ENCODE measurements around the gene CARD14.
A peak's percentile ranks its signal among the peaks of the same experiment; 100 is the strongest.

CARD14 gene

GRCh38 chr17:80169784-80170500 lies at the start of gene CARD14:
Gene CARD14, plus strand, starts transcription at chr17:80170030. Its CDS starts 11,409 bp downstream, at chr17:80181439.
- DNase-seq (ENCODE audit: low read depth) = no peak

- no peak for DNase-seq (ENCODE audit: low read depth)
Measured at GRCh38 chr17:80122026-80122575, 47.7 kb upstream of the CARD14 start.

- no peak for DNase-seq (ENCODE audit: low read depth)
Measured at GRCh38 chr17:80122926-80123505, 46.8 kb upstream of the CARD14 start.

GRCh38 chr17:80123791-80124190 lies 46.0 kb upstream of the CARD14 start:
- peak; percentile 21 for DNase-seq (ENCODE audit: low read depth)

- peak; percentile 43 for DNase-seq (ENCODE audit: low read depth)
Measured at GRCh38 chr17:80124351-80124981, 45.4 kb upstream of the CARD14 start.

GRCh38 chr17:80125656-80126448 lies 44.0 kb upstream of the CARD14 start:
- peak; percentile 84 for DNase-seq (ENCODE audit: low read depth)

GRCh38 chr17:80126449-80126715 lies 43.4 kb upstream of the CARD14 start:
- DNase-seq (ENCODE audit: low read depth) = no peak

- DNase-seq (ENCODE audit: low read depth) = no peak
Measured at GRCh38 chr17:80129006-80129565, 40.7 kb upstream of the CARD14 start.

GRCh38 chr17:80130992-80131391 lies 38.8 kb upstream of the CARD14 start:
- DNase-seq (ENCODE audit: low read depth) = no peak

- peak; percentile 13 for DNase-seq (ENCODE audit: low read depth)
Measured at GRCh38 chr17:80132906-80133625, 36.8 kb upstream of the CARD14 start.

- no peak for DNase-seq (ENCODE audit: low read depth)
Measured at GRCh38 chr17:80133626-80133970, 36.2 kb upstream of the CARD14 start.

GRCh38 chr17:80137131-80137530 lies 32.7 kb upstream of the CARD14 start:
- DNase-seq (ENCODE audit: low read depth) = no peak

GRCh38 chr17:80138856-80139426 lies 30.9 kb upstream of the CARD14 start:
- no peak for DNase-seq (ENCODE audit: low read depth)

GRCh38 chr17:80141463-80142165 lies 28.2 kb upstream of the CARD14 start:
- DNase-seq (ENCODE audit: low read depth) = no peak

GRCh38 chr17:80142929-80143328 lies 26.9 kb upstream of the CARD14 start:
- DNase-seq (ENCODE audit: low read depth) = no peak

GRCh38 chr17:80145076-80146075 lies 24.5 kb upstream of the CARD14 start:
- DNase-seq (ENCODE audit: low read depth) = peak; percentile 23

- peak; percentile 40 for DNase-seq (ENCODE audit: low read depth)
Measured at GRCh38 chr17:80146121-80147034, 23.5 kb upstream of the CARD14 start.

Measured in EH (cell line).